GM18511 (cell line): ENCODE data around the gene TOMM7.
"Not testable (repeated sequence)": the region's sequence is repeated elsewhere in the genome, so short reads cannot be mapped to it uniquely, and the experiment has no call there.

Experiments
- ATAC-seq: cut with Tn5 transposase; IDR thresholded peaks from one replicate; pipeline ENCODE4 v1.9.1; 2021; ENCODE audit warnings: mild to moderate bottlenecking, moderate library complexity; ENCODE audit not compliant: unreplicated experiment

Gene TOMM7

GRCh38 chr7:22790640-22791039, 32.0 kb downstream of the TOMM7 start:
- ATAC-seq = not testable (repeated sequence)

GRCh38 chr7:22787951-22788350, 34.7 kb downstream of the TOMM7 start:
- ATAC-seq = no peak

- no peak for ATAC-seq
Observed at GRCh38 chr7:22786290-22786932, 36.2 kb downstream of the TOMM7 start.

GRCh38 chr7:22784346-22784745, 38.3 kb downstream of the TOMM7 start:
- no peak for ATAC-seq

DNA sequence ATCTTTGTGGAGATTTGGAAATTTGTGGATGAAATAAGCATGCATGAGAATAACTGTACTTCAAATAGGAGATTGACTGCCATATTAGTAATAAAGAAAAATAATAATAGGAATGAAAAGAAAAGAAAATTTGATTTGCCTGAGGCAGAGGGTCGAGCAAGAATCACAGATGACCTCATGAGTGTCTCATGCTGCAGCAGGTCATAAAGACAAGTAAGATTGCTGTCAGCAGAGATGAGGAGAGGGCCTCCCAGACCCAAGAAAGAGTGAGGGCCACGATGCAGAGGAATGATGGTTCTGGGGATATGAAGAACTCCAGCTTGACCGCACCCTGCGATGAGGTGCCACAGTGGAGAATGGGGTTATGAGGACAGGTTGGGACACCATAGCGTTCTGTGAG, 39.2 kb downstream of the TOMM7 start:
- ATAC-seq = no peak

DNA sequence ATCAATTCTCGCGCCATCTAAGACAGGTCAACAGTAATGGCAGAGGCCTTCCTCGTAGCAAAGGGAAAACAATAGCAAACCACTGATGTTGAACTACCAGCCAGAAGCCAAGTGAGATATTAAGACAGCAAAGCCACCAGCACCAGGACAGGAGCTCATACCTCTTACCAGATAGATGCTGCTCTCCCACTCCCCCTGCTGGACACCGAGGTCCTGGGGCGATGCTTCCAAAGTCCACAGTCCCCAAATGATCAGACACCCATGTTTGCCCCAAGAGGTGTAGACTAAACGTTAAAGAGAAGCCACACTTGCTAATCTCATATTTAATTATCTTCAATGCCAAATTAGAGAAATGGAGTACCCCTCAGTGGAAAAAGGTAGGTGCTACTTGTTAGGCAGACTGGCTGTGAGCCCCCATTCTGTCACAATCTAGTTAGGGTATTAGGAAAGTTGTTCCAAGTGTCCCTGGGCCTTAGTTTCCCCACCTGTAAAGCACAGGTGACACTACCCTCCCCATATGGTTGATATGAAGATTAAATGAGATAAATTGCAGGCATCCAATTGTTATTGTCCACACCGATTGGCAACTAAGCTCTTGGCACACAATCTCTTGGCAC, 39.9 kb downstream of the TOMM7 start:
- peak; percentile 77 for ATAC-seq

GRCh38 chr7:22781230-22781711, 41.4 kb downstream of the TOMM7 start:
- no peak for ATAC-seq

DNA sequence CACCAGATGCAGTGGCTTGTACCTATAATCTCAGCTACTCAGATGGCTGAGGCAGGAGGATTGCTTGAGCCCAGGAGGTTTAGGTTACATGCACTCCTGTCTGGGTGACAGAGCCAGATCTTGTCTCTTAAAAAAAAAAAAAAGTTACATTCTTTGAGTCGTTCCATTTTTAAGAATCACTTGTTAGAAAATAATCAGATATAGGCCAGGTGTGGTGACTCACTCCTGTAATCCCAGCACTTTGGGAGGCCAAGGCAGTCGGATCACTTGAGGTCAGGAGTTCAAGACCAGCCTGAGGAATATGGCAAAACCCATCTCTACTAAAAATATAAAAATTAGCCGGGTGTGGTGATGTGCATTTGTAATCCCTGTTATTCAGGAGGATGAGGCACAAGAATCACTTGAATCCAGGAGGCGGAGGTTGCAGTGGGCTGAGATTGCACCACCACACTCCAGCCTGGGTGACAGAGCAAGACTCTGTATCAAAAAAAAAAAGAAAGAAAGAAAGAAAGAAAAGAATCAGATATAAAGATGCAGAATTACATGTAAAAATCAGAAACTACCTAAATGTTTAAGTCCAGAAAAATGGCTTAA, 42.8 kb downstream of the TOMM7 start:
- ATAC-seq = not testable (repeated sequence)

DNA sequence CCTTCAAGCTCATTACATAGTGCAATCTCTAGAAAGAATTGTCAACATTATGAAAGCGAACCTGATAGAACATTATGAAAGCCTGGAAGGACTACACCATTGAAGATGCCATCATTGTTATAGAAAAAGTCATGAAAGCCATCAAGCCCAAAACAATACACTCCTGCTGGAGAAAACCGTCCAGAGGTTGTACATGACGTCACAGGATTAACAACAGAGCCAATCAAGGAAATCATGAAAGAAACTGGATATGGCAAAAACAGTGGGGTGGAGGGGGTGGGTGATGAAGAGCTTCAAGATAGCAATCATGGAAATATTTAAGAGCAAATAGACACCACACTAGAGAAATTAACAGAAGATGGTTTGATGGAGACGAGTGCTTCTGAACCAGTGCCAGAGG, 45.7 kb downstream of the TOMM7 start:
- ATAC-seq = no peak

- no peak for ATAC-seq
Observed at GRCh38 chr7:22772885-22773284, 49.8 kb downstream of the TOMM7 start.

GRCh38 chr7:22771872-22772228, 50.8 kb downstream of the TOMM7 start:
- no peak for ATAC-seq

DNA sequence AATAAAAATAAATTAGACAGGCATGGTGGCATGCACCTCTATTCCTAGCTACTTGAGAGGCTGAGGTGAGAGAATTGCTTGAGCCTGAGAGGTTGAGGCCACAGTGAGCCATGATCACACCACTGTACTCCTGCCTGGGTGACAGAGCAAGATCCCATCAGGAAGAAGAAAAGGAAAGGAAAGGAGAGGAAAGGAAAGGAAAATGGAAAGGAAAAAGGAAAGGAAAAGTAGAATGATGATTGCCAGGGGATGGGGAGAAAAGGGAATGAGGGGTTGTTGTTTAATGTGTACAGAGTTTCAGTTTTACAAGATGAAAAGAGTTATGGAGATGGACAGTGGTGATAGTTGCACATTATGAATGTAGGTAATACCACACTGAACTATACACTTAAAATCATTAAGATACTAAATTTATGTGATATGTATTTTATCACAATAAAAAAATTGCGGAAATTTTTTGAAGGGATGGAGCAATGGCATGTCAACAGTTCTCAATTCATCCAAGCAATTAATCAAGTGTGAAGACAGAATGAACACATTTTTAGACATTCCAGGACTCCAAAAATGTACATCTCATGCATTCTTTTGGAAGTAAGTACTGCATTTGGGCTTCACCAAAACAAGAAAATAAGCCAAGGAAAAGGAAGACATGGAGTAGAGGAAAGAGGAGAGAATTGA, 51.3 kb downstream of the TOMM7 start:
- no peak for ATAC-seq

DNA sequence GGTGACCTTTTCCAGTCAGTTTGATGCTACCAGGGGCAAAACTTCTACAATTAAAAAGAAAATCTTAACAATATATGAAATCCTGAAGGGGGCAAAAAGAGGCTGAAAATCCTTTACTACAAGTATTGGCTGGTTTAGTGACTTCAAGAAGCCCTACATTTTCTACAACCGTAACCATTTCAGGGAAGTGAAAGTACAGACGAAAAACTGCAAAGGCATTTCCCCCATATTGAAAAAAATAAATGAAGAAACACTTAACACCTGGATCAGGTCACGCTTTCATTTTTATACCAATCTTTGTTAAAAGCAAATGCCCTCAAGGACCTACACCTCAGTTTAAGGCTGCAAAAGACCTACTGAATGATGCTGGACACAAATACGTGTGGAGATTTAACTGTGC, 57.0 kb downstream of the TOMM7 start:
- peak; percentile 98 for ATAC-seq
